ENCODE data around the gene THEMIS2. TPM values are rescaled to one million over a fixed set of nuclear protein-coding genes. Genes with fewer than 3 reads are reported as not detected.

The THEMIS2 gene
- total RNA-seq, 1 experiment from 2014 or later, result 17.2 TPM

DNA sequence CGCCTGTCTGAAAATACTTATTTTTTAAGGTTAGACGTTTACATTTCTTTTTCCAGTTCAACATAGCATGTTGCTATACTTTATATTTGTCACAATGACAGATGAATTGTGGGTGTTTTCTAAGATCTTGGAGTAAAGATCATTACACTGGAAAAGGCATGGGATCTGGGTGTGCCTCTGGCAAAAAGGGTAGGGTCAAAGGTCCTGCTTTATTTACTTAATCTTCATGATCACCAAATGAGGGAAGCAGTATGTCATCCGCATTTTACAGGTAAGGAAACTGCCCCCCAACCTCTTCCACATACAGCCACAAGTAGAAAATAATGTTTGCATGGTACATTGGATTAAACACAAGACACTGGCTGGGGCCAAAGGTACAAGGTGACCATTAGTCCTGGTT lies 49.9 kb downstream of the THEMIS2 start:
- Histone ChIP-seq H4K8ac (replicated peaks; ENCODE audit: insufficient read length, low read depth, low read length) (no peak overlapping the region), H3K79me1 (ENCODE audit: insufficient read depth, low read depth, low read length, poor library complexity, severe bottlenecking) (no peaks in the 10 kb centered on the region), H3K4ac (ENCODE audit: low read depth, low read length) (no peak overlapping the region), H3K23me2 (ENCODE audit: insufficient read length, low read depth, low read length, poor library complexity, severe bottlenecking) (no peaks in the 10 kb centered on the region), H4K20me1 (ENCODE audit: control insufficient read depth, insufficient read depth, insufficient read length) (no peaks in the 10 kb centered on the region), H3T11ph (ENCODE audit: low read length) (no peak overlapping the region), H2BK20ac (ENCODE audit: low read depth, low read length, poor library complexity, severe bottlenecking) (no peak overlapping the region), H4K91ac (ENCODE audit: insufficient read length, low read depth, low read length) (no peak overlapping the region), H3K4me1 (ENCODE audit: insufficient read depth, low read length) (no peaks in the 10 kb centered on the region), H3K14ac (ENCODE audit: insufficient read depth, low read length) (no peak overlapping the region), H3K79me2 (ENCODE audit: insufficient read depth, low read length) (no peaks in the 10 kb centered on the region), H2BK120ac (ENCODE audit: low read depth, low read length, poor library complexity, severe bottlenecking) (no peak overlapping the region), H3K9ac (ENCODE audit: extremely low read depth, insufficient read length, low read length) (no peak overlapping the region), H2BK15ac (ENCODE audit: low read depth, low read length) (no peak overlapping the region), H3K56ac (ENCODE audit: insufficient read length, low read depth, low read length) (no peak overlapping the region), H3K27me3 (ENCODE audit: insufficient read depth, low read length) (no peaks in the 10 kb centered on the region), H3K4me2 (ENCODE audit: insufficient read depth, insufficient read length, low read length) (no peak overlapping the region), H3K18ac (ENCODE audit: insufficient read length, low read depth, low read length) (no peak overlapping the region), H2AFZ (ENCODE audit: low read length) (no peak overlapping the region), H4K5ac (ENCODE audit: insufficient read length, low read depth, low read length) (no peak overlapping the region), H3K27ac (ENCODE audit: insufficient read length, low read depth, low read length) (no peak overlapping the region), H3K9me3 (ENCODE audit: control insufficient read depth, low read depth, low read length) (no peaks in the 10 kb centered on the region), H2AK5ac (ENCODE audit: insufficient read length, low read length) (no peak overlapping the region), H3K23ac (ENCODE audit: insufficient read length, low read depth, low read length) (no peak overlapping the region), H2BK5ac (ENCODE audit: insufficient read length, low read length) (no peak overlapping the region), H2BK12ac (ENCODE audit: insufficient read length, low read depth, low read length) (no peak overlapping the region)
- Mint-ChIP-seq H3K36me3 (ENCODE audit: insufficient read depth in 1 of 3, low read depth in 3 of 3) (no peaks in the 10 kb centered on the region), H3K27ac (no peak overlapping the region), H3K9me3 (no peaks in the 10 kb centered on the region), H3K27me3 (ENCODE audit: low read depth) (peaks cover 14% of the 10 kb centered on the region), H3K4me1 (0 out of 4 replicates have a peak, but pooled peaks cover 0 to 2% of the 10 kb centered on the region in 2 experiments), H3K4me3 (no peak overlapping the region)
- TF ChIP-seq, protein P1, sequence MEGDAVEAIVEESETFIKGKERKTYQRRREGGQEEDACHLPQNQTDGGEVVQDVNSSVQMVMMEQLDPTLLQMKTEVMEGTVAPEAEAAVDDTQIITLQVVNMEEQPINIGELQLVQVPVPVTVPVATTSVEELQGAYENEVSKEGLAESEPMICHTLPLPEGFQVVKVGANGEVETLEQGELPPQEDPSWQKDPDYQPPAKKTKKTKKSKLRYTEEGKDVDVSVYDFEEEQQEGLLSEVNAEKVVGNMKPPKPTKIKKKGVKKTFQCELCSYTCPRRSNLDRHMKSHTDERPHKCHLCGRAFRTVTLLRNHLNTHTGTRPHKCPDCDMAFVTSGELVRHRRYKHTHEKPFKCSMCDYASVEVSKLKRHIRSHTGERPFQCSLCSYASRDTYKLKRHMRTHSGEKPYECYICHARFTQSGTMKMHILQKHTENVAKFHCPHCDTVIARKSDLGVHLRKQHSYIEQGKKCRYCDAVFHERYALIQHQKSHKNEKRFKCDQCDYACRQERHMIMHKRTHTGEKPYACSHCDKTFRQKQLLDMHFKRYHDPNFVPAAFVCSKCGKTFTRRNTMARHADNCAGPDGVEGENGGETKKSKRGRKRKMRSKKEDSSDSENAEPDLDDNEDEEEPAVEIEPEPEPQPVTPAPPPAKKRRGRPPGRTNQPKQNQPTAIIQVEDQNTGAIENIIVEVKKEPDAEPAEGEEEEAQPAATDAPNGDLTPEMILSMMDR (conservative IDR thresholded peaks at IDR 0.05), result no peak
- DNase-seq, result no peak
- no CpG with 5 or more reads among the region's 3 CpGs for WGBS (ENCODE audit: extremely low coverage, insufficient read length, low lambda C conversion rate)

Data from H9 (cell line).